ENCODE measurements around the gene TAF1L.

GRCh38 chr9:32635362-32635761, at the start of gene TAF1L:
- TF ChIP-seq CTCF (IDR thresholded peaks at IDR 0.05) (no peak), EZH2 (IDR thresholded peaks at IDR 0.05; ENCODE audit: borderline replicate concordance, insufficient read depth, low read depth, low read length, poor library complexity, severe bottlenecking) (no peak)
